GM18508 (cell line): ENCODE data around the gene ALDOA.
"Not testable (repeated sequence)": the region's sequence is repeated elsewhere in the genome, so short reads cannot be mapped to it uniquely, and the experiment has no call there.

Source experiments
- ATAC-seq: cut with Tn5 transposase; IDR thresholded peaks from one replicate; pipeline ENCODE4 v1.9.1; 2021; ENCODE audit warnings: moderate number of reproducible peaks; ENCODE audit not compliant: insufficient read depth, unreplicated experiment

Gene ALDOA

GRCh38 chr16:30113031-30113710 lies 47.6 kb downstream of the ALDOA start, which contains the start of gene GDPD3:
TSS of gene GDPD3 (minus strand) at chr16:30113537. CDS start at chr16:30113478, 59 bp downstream.
- no peak for ATAC-seq

GRCh38 chr16:30113711-30114333 lies 48.3 kb downstream of the ALDOA start:
- no peak for ATAC-seq

DNA sequence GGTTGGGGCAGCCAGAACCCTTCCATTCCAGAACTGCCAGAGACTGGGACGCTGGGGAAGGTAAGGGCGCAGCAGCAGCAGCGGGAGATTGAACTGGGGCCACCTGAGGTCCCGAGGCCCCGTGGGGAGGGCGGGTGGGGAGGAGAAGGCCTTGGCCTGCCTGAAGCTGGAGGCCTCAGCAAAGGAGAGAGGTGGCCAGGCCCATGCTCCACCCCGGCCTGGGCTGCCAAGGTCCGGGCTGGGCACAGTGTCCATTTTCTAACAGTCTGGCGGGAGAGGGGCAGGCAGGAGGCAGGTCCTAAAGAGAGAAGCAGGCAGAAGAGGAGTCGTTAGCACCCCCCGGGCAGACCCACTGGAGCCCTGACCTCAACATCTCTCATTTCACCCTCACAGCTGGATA lies 48.9 kb downstream of the ALDOA start:
- no peak for ATAC-seq

GRCh38 chr16:30114833-30115232 lies 49.3 kb downstream of the ALDOA start:
- not testable (repeated sequence) for ATAC-seq

DNA sequence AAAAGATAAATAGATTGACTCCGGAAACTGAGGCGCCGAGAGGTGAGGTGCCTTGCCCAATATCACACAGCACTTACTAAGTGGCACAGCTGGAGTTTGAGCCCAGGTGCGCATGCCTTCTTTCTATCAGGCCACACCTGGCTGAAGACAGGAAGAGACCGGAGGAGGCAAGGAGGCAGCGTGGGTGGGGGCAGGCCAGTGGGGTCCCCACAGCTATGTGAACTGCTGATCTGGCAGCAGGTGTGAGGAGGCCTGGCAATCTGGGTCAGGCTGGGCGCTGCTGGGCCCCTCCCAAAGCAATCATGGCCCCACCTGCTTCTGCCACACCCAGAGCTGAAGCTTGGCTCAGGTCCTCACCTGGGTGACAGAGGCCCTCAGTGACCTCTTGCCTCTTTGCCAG lies 49.7 kb downstream of the ALDOA start:
- ATAC-seq, result no peak

GRCh38 chr16:30116291-30117207 lies 51.0 kb downstream of the ALDOA start:
- no peak for ATAC-seq

DNA sequence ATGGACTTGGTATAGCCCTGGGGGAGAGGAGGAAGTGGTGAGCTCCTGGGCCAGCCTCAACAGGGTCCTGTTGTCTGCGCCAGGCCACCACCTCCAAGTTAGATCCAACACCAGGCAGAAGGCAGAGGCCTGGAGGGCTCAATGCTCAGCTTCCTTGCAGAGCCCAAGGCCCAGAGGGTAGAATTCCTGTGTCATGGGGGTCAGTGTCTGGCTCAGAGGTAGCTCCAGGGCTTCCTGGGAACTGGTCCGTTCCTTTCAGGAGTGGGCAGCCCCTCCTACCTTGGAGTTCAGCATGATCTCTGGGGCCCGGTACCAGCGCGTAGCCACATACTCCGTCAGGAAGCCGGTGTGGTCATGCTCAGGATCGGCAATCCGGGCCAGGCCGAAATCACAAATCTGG lies 52.2 kb downstream of the ALDOA start:
- no peak for ATAC-seq

- no peak for ATAC-seq
Observed at GRCh38 chr16:30119428-30119827, 53.9 kb downstream of the ALDOA start.
